ENCODE data around the gene TYMS. TPM values are rescaled to one million over a fixed set of nuclear protein-coding genes. Genes with fewer than 3 reads are reported as not detected.

The TYMS gene
- polyA plus RNA-seq, 3 donors: not detected

DNA sequence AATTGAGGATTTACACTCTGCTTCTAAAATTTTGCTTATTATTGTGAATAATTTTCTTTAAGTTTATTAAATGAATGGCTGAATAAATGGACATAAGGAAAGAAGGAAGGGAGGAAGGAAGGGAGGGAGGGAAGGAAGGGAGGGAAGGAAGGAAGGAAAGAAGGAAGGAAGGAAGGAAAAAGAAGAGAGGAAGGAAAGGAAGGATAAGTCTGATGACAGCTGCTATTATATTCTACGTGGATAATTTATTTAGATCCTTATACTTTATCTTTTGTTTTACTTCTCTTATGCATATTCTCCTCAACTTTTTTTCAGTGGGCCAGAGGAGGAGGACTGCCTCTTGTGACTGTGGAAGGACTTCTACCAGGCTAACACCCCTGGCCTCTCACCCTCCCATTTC lies 43.3 kb upstream of the TYMS start:
- Histone ChIP-seq H3K27me3 (ENCODE audit: control insufficient read depth in 2 of 2, insufficient read depth in 2 of 2, low read length in 2 of 2) (no peaks in the 10 kb centered on the region), H3K4me1 (ENCODE audit: control insufficient read depth in 1 of 2, insufficient read depth in 2 of 2, low read length in 2 of 2) (peaks cover 21 to 25% of the 10 kb centered on the region in 2 donors), H3K27ac (ENCODE audit: low read depth in 1 of 2, low read length in 2 of 2) (peak overlapping the region; percentile 57 to 70), H3K4me2 (replicated peaks; ENCODE audit: extremely low read depth, low read length, poor library complexity, severe bottlenecking) (peak overlapping the region; percentile 31), H3K36me3 (replicated peaks in 1 of 2; ENCODE audit: control insufficient read depth in 1 of 2, insufficient read depth in 2 of 2, low read length in 2 of 2) (no peaks in the 10 kb centered on the region), H3K79me2 (ENCODE audit: insufficient read depth, low read length) (no peaks in the 10 kb centered on the region), H3K9ac (ENCODE audit: insufficient read depth, low read length, poor library complexity, severe bottlenecking) (no peak overlapping the region), H4K20me1 (ENCODE audit: insufficient read depth, low read length) (no peaks in the 10 kb centered on the region), H3K9me3 (replicated peaks in 1 of 2; ENCODE audit: control insufficient read depth in 1 of 2, insufficient read depth in 1 of 2, low read length in 2 of 2) (no peaks in the 10 kb centered on the region), H2AFZ (ENCODE audit: insufficient read depth, low read depth, low read length, poor library complexity, severe bottlenecking) (peak overlapping the region; percentile 7), H3K4me3 (replicated peaks in 1 of 3; ENCODE audit: low read depth in 2 of 3, low read length in 3 of 3) (peak overlapping the region in 1 of 3 experiments; percentile 8)
- DNase-seq: no peak
- Mint-ChIP-seq H3K4me3 (peak overlapping the region in 1 of 2 donors; percentile 30), H3K4me1 (peaks cover 20% of the 10 kb centered on the region), H3K27ac (peak overlapping the region in 5 of 7 donors; percentile 35 to 91 (median 84)), H3K27me3 (ENCODE audit: low read depth in 3 of 3) (peaks cover 0 to 12% (median 2%) of the 10 kb centered on the region in 3 donors), H3K9me3 (no peaks in the 10 kb centered on the region), H3K36me3 (no peaks in the 10 kb centered on the region)
- intact Hi-C loops (cut with micrococcal nuclease): loop anchor here (10.0 kb wide), 2 partner anchors 119 to 329 kb away; no protein-coding TSS in a partner anchor
- no CpG with 5 or more reads among the region's 1 CpG for WGBS (ENCODE audit: insufficient coverage)
- TF ChIP-seq CTCF (IDR thresholded peaks at IDR 0.05): no peak

DNA sequence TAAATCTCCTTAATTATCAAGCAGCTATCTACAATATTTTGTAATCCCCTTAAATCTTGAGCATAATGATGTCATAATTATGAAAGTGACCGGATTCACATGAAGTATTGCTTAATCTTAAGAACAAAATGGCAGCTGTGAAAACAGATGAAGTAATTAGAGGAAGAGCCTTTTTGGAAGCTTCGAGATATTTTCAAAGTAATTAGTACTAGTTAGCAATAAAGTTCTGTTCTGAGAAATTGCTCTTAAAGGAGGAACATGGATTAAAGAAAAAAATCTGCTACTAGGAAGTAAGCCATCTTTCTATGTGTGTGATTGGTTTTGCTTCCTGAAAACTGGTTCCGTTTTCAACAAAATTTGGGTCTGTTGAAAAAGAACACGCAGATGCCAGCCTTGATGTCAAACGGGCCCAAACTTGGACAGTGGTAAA lies 42.3 kb upstream of the TYMS start:
- peaks cover 2 to 10% (median 5%) of the 10 kb centered on the region in 3 donors for H3K27me3 Mint-ChIP-seq (ENCODE audit: low read depth in 3 of 3)
- H3K4me1 Mint-ChIP-seq: peaks cover 20% of the 10 kb centered on the region
- Histone ChIP-seq H3K79me2 (ENCODE audit: insufficient read depth, low read length) (no peaks in the 10 kb centered on the region), H3K9ac (ENCODE audit: insufficient read depth, low read length, poor library complexity, severe bottlenecking) (no peak overlapping the region), H3K4me3 (replicated peaks in 1 of 3; ENCODE audit: low read depth in 2 of 3, low read length in 3 of 3) (peak overlapping the region in 1 of 3 experiments; percentile 8), H3K4me1 (ENCODE audit: control insufficient read depth in 1 of 2, insufficient read depth in 2 of 2, low read length in 2 of 2) (peaks cover 21 to 25% of the 10 kb centered on the region in 2 donors), H3K9me3 (replicated peaks in 1 of 2; ENCODE audit: control insufficient read depth in 1 of 2, insufficient read depth in 1 of 2, low read length in 2 of 2) (no peaks in the 10 kb centered on the region), H3K27me3 (ENCODE audit: control insufficient read depth in 2 of 2, insufficient read depth in 2 of 2, low read length in 2 of 2) (no peaks in the 10 kb centered on the region), H3K4me2 (replicated peaks; ENCODE audit: extremely low read depth, low read length, poor library complexity, severe bottlenecking) (peak overlapping the region; percentile 31), H4K20me1 (ENCODE audit: insufficient read depth, low read length) (no peaks in the 10 kb centered on the region), H3K27ac (ENCODE audit: low read depth in 1 of 2, low read length in 2 of 2) (peak overlapping the region; percentile 57 to 70), H3K36me3 (replicated peaks in 1 of 2; ENCODE audit: control insufficient read depth in 1 of 2, insufficient read depth in 2 of 2, low read length in 2 of 2) (no peaks in the 10 kb centered on the region), H2AFZ (ENCODE audit: insufficient read depth, low read depth, low read length, poor library complexity, severe bottlenecking) (no peak overlapping the region)
- H3K9me3 Mint-ChIP-seq: no peaks in the 10 kb centered on the region
- H3K27ac Mint-ChIP-seq: peak overlapping the region; percentile 83 to 92 (median 86)
- 0% methylated on average over 1 of the region's 5 CpGs for WGBS (ENCODE audit: insufficient coverage)
- H3K4me3 Mint-ChIP-seq: peak overlapping the region in 1 of 2 donors; percentile 57
- intact Hi-C loops (cut with micrococcal nuclease): loop anchor here (5.0 to 10.0 kb wide), 4 partner anchors 120 to 348 kb away; partner anchors contain the start of gene THOC1 (in 1 of the 2)
- H3K36me3 Mint-ChIP-seq: no peaks in the 10 kb centered on the region
- DNase-seq: peak; percentile 68 to 78 (median 76)
- no peak for TF ChIP-seq CTCF (IDR thresholded peaks at IDR 0.05)
